SK-N-SH (cell line): Measurements from ENCODE around the gene PKNOX2. TPM values are rescaled to one million over a fixed set of nuclear protein-coding genes. Genes with fewer than 3 reads are reported as not detected.

Experiments
- CTCF ChIA-PET: fragments of 300-600, 350-600 bp; formaldehyde crosslinking; extraction: SDS; loops from one replicate; lab custom pipeline; 2021; lab: Yijun Ruan, JAX
- POLR2A ChIA-PET: fragments of 350-600 bp; sonication (Branson Sonifier 250); formaldehyde crosslinking; extraction: SDS; loops from one replicate; lab custom pipeline; 2020; ENCODE audit warnings: antibody characterized with exemption, inconsistent platforms; lab: Yijun Ruan, JAX
- DNase-seq: peaks from one replicate; pipeline ENCODE4 v3.0.0; 2012
- H2AFZ ChIP-seq: fragments of 200-600 bp; sonication (generic); 2 replicates; pipeline ENCODE4 v1.8.1; 2016; ENCODE audit warnings: antibody characterized with exemption, mild to moderate bottlenecking, low read depth
- H3F3A ChIP-seq: fragments of 200-600 bp; sonication (generic); replicated peaks from 2 replicates; pipeline ENCODE3; 2016; ENCODE audit warnings: antibody characterized with exemption, mild to moderate bottlenecking; ENCODE audit not compliant: insufficient read depth
- H3K27ac ChIP-seq, 2 experiments: fragments of 200-500 bp in 1 of 2; fragments of 200-600 bp in 1 of 2; sonication (Bioruptor generic) in 1 of 2; sonication (generic), shearing (Covaris generic) in 1 of 2; 2 replicates each; pipeline versions ENCODE4 v1.5.1 to v1.6.1; 2014 to 2016; ENCODE audit warnings: low read depth in 2 of 2, inconsistent platforms in 1 of 2, low read length in 1 of 2, mild to moderate bottlenecking in 1 of 2, mixed read lengths in 1 of 2
- H3K27me3 ChIP-seq: fragments of 200-600 bp; sonication (generic), shearing (Covaris generic); 2 replicates; pipeline ENCODE4 v1.6.1; 2016; ENCODE audit warnings: mixed run types; ENCODE audit not compliant: insufficient read depth
- H3K36me3 ChIP-seq, 2 experiments: fragments of 200-500 bp in 1 of 2; fragments of 200-600 bp in 1 of 2; sonication (Bioruptor generic) in 1 of 2; sonication (generic) in 1 of 2; replicated peaks in 1 of 2; 2 replicates each; pipeline versions ENCODE3 to v1.5.1; 2014 to 2016; ENCODE audit warnings: low read length in 1 of 2, mild to moderate bottlenecking in 1 of 2; ENCODE audit not compliant: insufficient read depth in 2 of 2, control insufficient read depth in 1 of 2
- H3K4me1 ChIP-seq, 2 experiments: fragments of 200-500 bp in 1 of 2; fragments of 200-600 bp in 1 of 2; sonication (Bioruptor generic) in 1 of 2; sonication (generic), shearing (Covaris generic) in 1 of 2; 2 replicates each; pipeline versions ENCODE4 v1.5.1 to v1.6.1; 2014 to 2016; ENCODE audit warnings: low read depth in 1 of 2, low read length in 1 of 2, mixed run types in 1 of 2; ENCODE audit not compliant: insufficient read depth in 2 of 2, control insufficient read depth in 1 of 2
- H3K4me2 ChIP-seq: fragments of 200-600 bp; sonication (generic), shearing (Covaris generic); 2 replicates; pipeline ENCODE4 v1.6.1; 2017; ENCODE audit warnings: mixed run types
- H3K4me3 ChIP-seq, 2 experiments: fragments of 200-500 bp in 1 of 2; fragments of 200-600 bp in 1 of 2; sonication (Bioruptor generic) in 1 of 2; sonication (generic), shearing (Covaris generic) in 1 of 2; 2 replicates each; pipeline versions ENCODE4 v1.5.1 to v1.8.1; 2014 to 2016; ENCODE audit warnings: low read depth in 2 of 2, inconsistent platforms in 1 of 2, low read length in 1 of 2, mild to moderate bottlenecking in 1 of 2, mixed read lengths in 1 of 2, moderate library complexity in 1 of 2
- H3K79me2 ChIP-seq: fragments of 200-600 bp; sonication (generic); 2 replicates; pipeline ENCODE4 v1.8.1; 2017; ENCODE audit warnings: mild to moderate bottlenecking; ENCODE audit not compliant: insufficient read depth
- H3K9ac ChIP-seq: fragments of 200-600 bp; sonication (generic); 2 replicates; pipeline ENCODE4 v1.6.1; 2017; ENCODE audit warnings: mixed run types
- H3K9me2 ChIP-seq: fragments of 200-600 bp; sonication (generic); 2 replicates; pipeline ENCODE4 v1.6.1; 2017; ENCODE audit warnings: mixed run types
- H3K9me3 ChIP-seq: fragments of 200-600 bp; sonication (generic); 2 replicates; pipeline ENCODE4 v1.6.1; 2017; ENCODE audit warnings: mixed run types, mild to moderate bottlenecking, moderate library complexity
- H4K20me1 ChIP-seq: fragments of 200-600 bp; sonication (generic); 2 replicates; pipeline ENCODE4 v1.6.1; 2017; ENCODE audit warnings: mild to moderate bottlenecking, mixed run types; ENCODE audit not compliant: insufficient read depth
- CHD2 ChIP-seq: fragments of 150-350 bp; IDR thresholded peaks from 2 replicates; pipeline ENCODE4 v1.6.1; 2018; ENCODE audit warnings: low read length; ENCODE audit not compliant: partially characterized antibody
- CTCF ChIP-seq: fragments of 200-600 bp; sonication (generic); IDR thresholded peaks from 2 replicates; pipeline ENCODE4 v1.6.1; 2017; ENCODE audit warnings: antibody characterized with exemption, mild to moderate bottlenecking, moderate library complexity
- EZH2phosphoT487 ChIP-seq: fragments of 200-600 bp; sonication (generic); IDR thresholded peaks from 2 replicates; pipeline ENCODE4 v1.6.1; 2017; ENCODE audit warnings: low read depth, mixed run types, mild to moderate bottlenecking, antibody characterized with exemption, moderate library complexity, borderline replicate concordance
- FOXJ3 ChIP-seq: sonication (generic); formaldehyde crosslinking; IDR thresholded peaks from 2 replicates; pipeline ENCODE4 v1.5.1; 2020; ENCODE audit warnings: mild to moderate bottlenecking, missing genetic modification reagents
- FOXM1 ChIP-seq: IDR thresholded peaks from 2 replicates; pipeline ENCODE4 v1.4.0; 2012; ENCODE audit warnings: low read depth, mild to moderate bottlenecking
- IRF3 ChIP-seq: fragments of 150-350 bp; IDR thresholded peaks from 2 replicates; pipeline ENCODE4 v1.6.1; 2016; ENCODE audit warnings: mild to moderate bottlenecking, low read depth, low read length
- MAX ChIP-seq: IDR thresholded peaks from 2 replicates; pipeline ENCODE4 v1.4.0; 2012; ENCODE audit warnings: low read depth
- NFIC ChIP-seq: IDR thresholded peaks from 2 replicates; pipeline ENCODE4 v1.4.0; 2012; ENCODE audit warnings: borderline replicate concordance
- NRF1 ChIP-seq: IDR thresholded peaks from 2 replicates; pipeline ENCODE4 v1.6.1; 2012; ENCODE audit warnings: low read depth, mild to moderate bottlenecking, low read length
- RAD21 ChIP-seq: IDR thresholded peaks from 2 replicates; pipeline ENCODE4 v1.6.1; 2012; ENCODE audit warnings: mild to moderate bottlenecking, low read length
- RFX5 ChIP-seq: IDR thresholded peaks from 2 replicates; pipeline ENCODE4 v1.6.1; 2012; ENCODE audit warnings: mild to moderate bottlenecking, improper control_type of control experiment, low read length
- RXRA ChIP-seq: IDR thresholded peaks from 2 replicates; pipeline ENCODE4 v1.4.0; 2012; ENCODE audit warnings: low read depth, mild to moderate bottlenecking, borderline replicate concordance
- SMC3 ChIP-seq: IDR thresholded peaks from 2 replicates; pipeline ENCODE4 v1.6.1; 2012; ENCODE audit warnings: low read depth, low read length, improper control_type of control experiment
- USF1 ChIP-seq: IDR thresholded peaks from 2 replicates; pipeline ENCODE4 v1.4.0; 2012; ENCODE audit warnings: low read depth, borderline replicate concordance
- WGBS: methylation state at CpG from one replicate; pipeline ENCODE4 v1.1.6; 2017; ENCODE audit warnings: low lambda C conversion rate; 5-methylcytosine and 5-hydroxymethylcytosine counted together
- polyA plus RNA-seq, 3 experiments: library from polyadenylated mRNA; depleted of rRNA; stranded (reverse); fragments of >200 nt; gene quantifications; 2 replicates each; pipeline ENCODE4 v1.2.3, GENCODE V29; 2012

PKNOX2 gene
- polyA plus RNA-seq, 1 of the 3 experiments (the other 2 are of a cell fraction) = 0.02 TPM

GRCh38 chr11:125244166-125244565 lies 79.6 kb downstream of the PKNOX2 start:
- 17% methylated on average over 1 of the region's 4 CpGs for WGBS

More at GRCh38 chr11:125244166-125244565, 79.6 kb downstream of the PKNOX2 start:
- no peaks in the 10 kb centered on the region for H3K27me3 ChIP-seq
- no peaks in the 10 kb centered on the region for H3F3A ChIP-seq
- no peak for TF ChIP-seq RAD21
- no peak for TF ChIP-seq FOXJ3 (CRISPR knock-in tag)
- TF ChIP-seq USF1 = no peak
- TF ChIP-seq CHD2 = no peak
- TF ChIP-seq RXRA = no peak
- TF ChIP-seq CTCF = no peak
- TF ChIP-seq MAX = no peak
- no peak for TF ChIP-seq NRF1
- TF ChIP-seq SMC3 = no peak
- TF ChIP-seq IRF3 = no peak
- no peak for TF ChIP-seq RFX5
- TF ChIP-seq EZH2phosphoT487 = no peak
- no peak for TF ChIP-seq FOXM1
- TF ChIP-seq NFIC = no peak
- H3K9me2 ChIP-seq = no peaks in the 10 kb centered on the region
- no peaks in the 10 kb centered on the region for H3K79me2 ChIP-seq
- no peak overlapping the region for H3K4me2 ChIP-seq
- no peak overlapping the region for H2AFZ ChIP-seq
- no peaks in the 10 kb centered on the region for H3K4me1 ChIP-seq
- no peaks in the 10 kb centered on the region for H3K9me3 ChIP-seq
- H3K9ac ChIP-seq = no peak overlapping the region
- no peak overlapping the region for H3K27ac ChIP-seq
- CTCF ChIA-PET = no interaction called here
- no peaks in the 10 kb centered on the region for H3K36me3 ChIP-seq
- no peak for DNase-seq
- H4K20me1 ChIP-seq = no peaks in the 10 kb centered on the region
- POLR2A ChIA-PET = no interaction called here
- H3K4me3 ChIP-seq = no peak overlapping the region
